ENCODE measurements around the gene BCKDHB. TPM values are rescaled to one million over a fixed set of nuclear protein-coding genes. Genes with fewer than 3 reads are reported as not detected.
A peak's percentile ranks its signal among the peaks of the same experiment; 100 is the strongest.

Gene BCKDHB
- total and polyA plus RNA-seq, 7 donors: 15.1 to 43.2 (median 20.3) TPM

DNA sequence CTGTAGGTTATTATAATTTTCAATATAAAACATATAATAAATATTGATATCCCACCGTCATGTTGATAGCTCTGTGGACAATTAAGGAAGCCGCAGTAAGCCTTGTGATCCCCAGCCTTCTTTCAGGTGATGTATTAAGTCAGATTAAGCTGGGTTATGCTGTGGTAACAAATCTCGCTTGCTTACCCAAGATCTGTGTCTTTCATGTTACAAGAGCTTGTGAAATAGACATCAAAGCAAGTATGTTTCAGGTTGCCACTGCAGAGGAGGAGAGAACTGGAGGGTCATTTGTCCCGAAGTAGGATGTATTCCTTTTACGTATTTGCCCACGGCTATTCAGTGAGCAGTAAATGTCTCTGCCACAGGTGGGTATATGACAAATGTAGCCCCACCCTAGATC is 17.8 kb upstream of the BCKDHB start:
- 68 to 81% methylated on average over 6 of the region's 6 CpGs for WGBS, 2 donors

DNA sequence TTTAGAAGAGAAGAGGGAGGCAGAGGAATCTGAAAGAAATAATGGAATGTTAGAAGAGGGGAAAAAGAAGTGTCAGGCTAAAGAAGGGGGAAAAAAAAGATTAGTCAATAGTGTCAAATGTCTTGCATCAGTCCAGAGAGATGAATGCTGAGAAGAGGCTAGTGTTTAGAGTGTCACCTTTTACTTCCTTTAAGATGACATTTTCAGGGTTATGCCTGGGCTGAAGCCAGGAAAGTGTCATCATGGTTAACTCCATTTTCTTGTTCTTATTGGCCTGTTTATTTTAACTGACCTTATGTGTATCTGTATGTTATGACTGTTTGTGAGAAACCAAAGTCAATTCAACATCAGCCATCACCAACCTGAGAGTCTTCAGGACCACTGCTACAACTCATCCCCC is 15.0 kb upstream of the BCKDHB start:
- Histone ChIP-seq H3K27ac (no peak overlapping the region), H3K36me3 (no peaks in the 10 kb centered on the region), H3K9me3 (no peaks in the 10 kb centered on the region), H3K4me3 (no peak overlapping the region), H3K27me3 (no peaks in the 10 kb centered on the region), H3K4me1 (no peaks in the 10 kb centered on the region)
- intact Hi-C loops (cut with DNase I): loop anchor here (5.0 kb wide), 2 partner anchors 144 to 314 kb away; partner anchors contain the start of gene ELOVL4
- DNase-seq: no peak
- TF ChIP-seq POLR2AphosphoS5 (IDR thresholded peaks at IDR 0.05) (no peak), EP300 (IDR thresholded peaks at IDR 0.05) (no peak), POLR2A (IDR thresholded peaks at IDR 0.05) (no peak)
- TF ChIP-seq, protein P1, sequence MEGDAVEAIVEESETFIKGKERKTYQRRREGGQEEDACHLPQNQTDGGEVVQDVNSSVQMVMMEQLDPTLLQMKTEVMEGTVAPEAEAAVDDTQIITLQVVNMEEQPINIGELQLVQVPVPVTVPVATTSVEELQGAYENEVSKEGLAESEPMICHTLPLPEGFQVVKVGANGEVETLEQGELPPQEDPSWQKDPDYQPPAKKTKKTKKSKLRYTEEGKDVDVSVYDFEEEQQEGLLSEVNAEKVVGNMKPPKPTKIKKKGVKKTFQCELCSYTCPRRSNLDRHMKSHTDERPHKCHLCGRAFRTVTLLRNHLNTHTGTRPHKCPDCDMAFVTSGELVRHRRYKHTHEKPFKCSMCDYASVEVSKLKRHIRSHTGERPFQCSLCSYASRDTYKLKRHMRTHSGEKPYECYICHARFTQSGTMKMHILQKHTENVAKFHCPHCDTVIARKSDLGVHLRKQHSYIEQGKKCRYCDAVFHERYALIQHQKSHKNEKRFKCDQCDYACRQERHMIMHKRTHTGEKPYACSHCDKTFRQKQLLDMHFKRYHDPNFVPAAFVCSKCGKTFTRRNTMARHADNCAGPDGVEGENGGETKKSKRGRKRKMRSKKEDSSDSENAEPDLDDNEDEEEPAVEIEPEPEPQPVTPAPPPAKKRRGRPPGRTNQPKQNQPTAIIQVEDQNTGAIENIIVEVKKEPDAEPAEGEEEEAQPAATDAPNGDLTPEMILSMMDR (IDR thresholded peaks at IDR 0.05): no peak

More for the DNA sequence above, 17.8 kb upstream of the BCKDHB start:
- Histone ChIP-seq H3K4me3 (no peak overlapping the region), H3K27me3 (no peaks in the 10 kb centered on the region), H3K9me3 (no peaks in the 10 kb centered on the region), H3K27ac (no peak overlapping the region), H3K36me3 (no peaks in the 10 kb centered on the region), H3K4me1 (no peaks in the 10 kb centered on the region)
- no peak for DNase-seq
- intact Hi-C loops (cut with DNase I): no loop called here
- TF ChIP-seq EP300 (IDR thresholded peaks at IDR 0.05): no peak
- TF ChIP-seq POLR2AphosphoS5 (IDR thresholded peaks at IDR 0.05): no peak
- TF ChIP-seq, protein P1 (IDR thresholded peaks at IDR 0.05): no peak
- TF ChIP-seq POLR2A (IDR thresholded peaks at IDR 0.05): no peak

- H3K27me3 ChIP-seq: no peaks in the 10 kb centered on the region
- no peaks in the 10 kb centered on the region for H3K36me3 ChIP-seq
- DNase-seq: no peak
- intact Hi-C loops (cut with DNase I): loop anchor here (5.0 kb wide), 2 partner anchors 147 to 317 kb away; partner anchors contain the start of gene ELOVL4
- H3K4me3 ChIP-seq: no peak overlapping the region
- no peaks in the 10 kb centered on the region for H3K9me3 ChIP-seq
- no peaks in the 10 kb centered on the region for H3K4me1 ChIP-seq
- H3K27ac ChIP-seq: no peak overlapping the region
- WGBS, 2 donors: 1 to 2% methylated on average over 2 of the region's 2 CpGs
- no peak for TF ChIP-seq POLR2A (IDR thresholded peaks at IDR 0.05)
- TF ChIP-seq POLR2AphosphoS5 (IDR thresholded peaks at IDR 0.05): no peak
- TF ChIP-seq, protein P1 (IDR thresholded peaks at IDR 0.05): peak in 3 of 4 experiments; percentile 31 to 61 (median 41)
Measured at GRCh38 chr6:80094017-80094416, 12.5 kb upstream of the BCKDHB start.

DNA sequence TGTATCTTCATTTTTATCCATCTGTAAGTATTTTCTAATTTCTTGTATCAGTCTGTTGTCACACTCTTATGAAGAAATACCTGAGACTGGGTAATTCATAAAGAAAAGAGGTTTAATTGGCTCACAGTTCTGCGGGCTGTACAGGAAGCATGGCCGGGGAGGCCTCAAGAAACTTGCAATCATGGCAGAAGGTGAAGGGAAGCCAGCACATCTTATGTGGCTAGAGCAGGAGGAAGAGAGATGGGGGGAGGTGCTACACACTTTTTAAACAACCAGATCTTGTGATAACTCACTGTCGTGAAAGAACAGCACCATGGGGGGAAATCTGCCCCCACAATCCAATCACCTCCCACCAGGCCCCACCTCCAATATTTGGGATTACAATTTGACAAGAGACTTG is 10.9 kb upstream of the BCKDHB start:
- H3K27me3 ChIP-seq: no peaks in the 10 kb centered on the region
- no peak overlapping the region for H3K27ac ChIP-seq
- WGBS, 2 donors: 44 to 67% methylated on average over 3 of the region's 3 CpGs
- no peaks in the 10 kb centered on the region for H3K4me1 ChIP-seq
- no peak for TF ChIP-seq EP300 (IDR thresholded peaks at IDR 0.05)
- TF ChIP-seq POLR2A (IDR thresholded peaks at IDR 0.05): no peak
- TF ChIP-seq POLR2AphosphoS5 (IDR thresholded peaks at IDR 0.05): no peak
- TF ChIP-seq, protein P1 (IDR thresholded peaks at IDR 0.05): no peak
- intact Hi-C loops (cut with DNase I): no loop called here
- no peaks in the 10 kb centered on the region for H3K36me3 ChIP-seq
- H3K9me3 ChIP-seq: no peaks in the 10 kb centered on the region
- DNase-seq: no peak
- no peak overlapping the region for H3K4me3 ChIP-seq

GRCh38 chr6:80098392-80098791 is 8.1 kb upstream of the BCKDHB start:
- no peak for DNase-seq
- intact Hi-C loops (cut with DNase I): no loop called here
- no peaks in the 10 kb centered on the region for H3K36me3 ChIP-seq

More at GRCh38 chr6:80098392-80098791, 8.1 kb upstream of the BCKDHB start:
- Histone ChIP-seq H3K4me3 (no peak overlapping the region), H3K4me1 (no peaks in the 10 kb centered on the region), H3K9me3 (no peaks in the 10 kb centered on the region), H3K27ac (no peak overlapping the region), H3K27me3 (no peaks in the 10 kb centered on the region)
- TF ChIP-seq, protein P1 (IDR thresholded peaks at IDR 0.05): no peak
- TF ChIP-seq POLR2A (IDR thresholded peaks at IDR 0.05) (no peak), EP300 (IDR thresholded peaks at IDR 0.05) (no peak), POLR2AphosphoS5 (IDR thresholded peaks at IDR 0.05) (no peak)
